A673 (cell line): ENCODE data around the gene F2.

Experiments used
- EZH2 ChIP-seq: fragments of 200-600 bp; sonication (generic); IDR thresholded peaks from 2 replicates; pipeline ENCODE4 v1.6.1; 2017; ENCODE audit warnings: borderline replicate concordance, low read depth, mild to moderate bottlenecking, mixed read lengths, antibody characterized with exemption, low read length; ENCODE audit not compliant: poor library complexity, severe bottlenecking
- TF ChIP-seq, protein P1 (sequence below): fragments of 300-800, 200-600 bp; sonication (generic); conservative IDR thresholded peaks from 2 replicates; pipeline ENCODE4 v1.5.1; 2017; ENCODE audit warnings: low read depth, mild to moderate bottlenecking, antibody characterized with exemption, low read length, moderate library complexity, mixed read lengths

DNA sequence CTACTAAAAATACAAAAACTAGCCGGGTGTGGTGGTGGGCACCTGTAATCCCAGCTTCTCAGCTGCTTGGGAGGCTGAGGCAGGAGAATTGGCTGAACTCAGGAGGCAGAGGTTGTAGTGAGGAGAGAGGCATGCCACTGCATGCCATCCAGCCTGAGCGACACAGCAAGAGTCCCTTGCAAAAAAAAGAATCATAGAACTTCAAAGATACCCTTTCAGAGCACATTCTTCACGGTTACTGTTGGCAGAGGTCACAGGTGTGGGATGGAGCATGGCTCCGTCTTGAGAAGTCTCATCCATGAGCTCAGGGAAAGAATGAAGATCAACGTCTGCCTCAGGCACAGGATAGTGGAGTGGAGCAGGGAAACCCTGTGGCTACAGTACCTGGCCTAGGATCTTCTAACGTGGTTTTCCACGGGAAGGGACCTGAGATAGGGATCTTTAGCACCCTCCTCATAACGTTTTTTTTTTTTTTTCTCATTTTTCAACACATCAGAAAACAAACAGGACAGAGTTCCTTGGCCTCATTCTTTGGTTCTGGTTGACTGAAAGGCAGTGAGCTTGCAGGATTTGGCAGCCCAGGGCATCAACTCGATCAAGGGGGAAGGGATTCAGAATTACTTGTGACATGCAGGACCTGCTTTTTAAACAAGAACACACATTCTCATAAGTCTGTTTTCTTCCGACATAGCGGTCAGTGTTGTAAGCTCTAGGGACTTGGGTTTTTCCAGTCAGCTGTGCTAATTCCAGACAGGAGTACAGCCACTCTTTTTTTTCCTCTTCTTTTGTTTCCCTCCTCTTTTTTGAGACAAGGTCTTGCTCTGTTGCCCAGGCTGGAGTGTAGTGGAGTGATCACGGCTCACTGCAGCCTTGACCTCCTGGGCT is 22.8 kb downstream of the F2 start:
- TF ChIP-seq, protein P1, sequence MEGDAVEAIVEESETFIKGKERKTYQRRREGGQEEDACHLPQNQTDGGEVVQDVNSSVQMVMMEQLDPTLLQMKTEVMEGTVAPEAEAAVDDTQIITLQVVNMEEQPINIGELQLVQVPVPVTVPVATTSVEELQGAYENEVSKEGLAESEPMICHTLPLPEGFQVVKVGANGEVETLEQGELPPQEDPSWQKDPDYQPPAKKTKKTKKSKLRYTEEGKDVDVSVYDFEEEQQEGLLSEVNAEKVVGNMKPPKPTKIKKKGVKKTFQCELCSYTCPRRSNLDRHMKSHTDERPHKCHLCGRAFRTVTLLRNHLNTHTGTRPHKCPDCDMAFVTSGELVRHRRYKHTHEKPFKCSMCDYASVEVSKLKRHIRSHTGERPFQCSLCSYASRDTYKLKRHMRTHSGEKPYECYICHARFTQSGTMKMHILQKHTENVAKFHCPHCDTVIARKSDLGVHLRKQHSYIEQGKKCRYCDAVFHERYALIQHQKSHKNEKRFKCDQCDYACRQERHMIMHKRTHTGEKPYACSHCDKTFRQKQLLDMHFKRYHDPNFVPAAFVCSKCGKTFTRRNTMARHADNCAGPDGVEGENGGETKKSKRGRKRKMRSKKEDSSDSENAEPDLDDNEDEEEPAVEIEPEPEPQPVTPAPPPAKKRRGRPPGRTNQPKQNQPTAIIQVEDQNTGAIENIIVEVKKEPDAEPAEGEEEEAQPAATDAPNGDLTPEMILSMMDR: no peak
- TF ChIP-seq EZH2: no peak
